WTC11 (cell line): ENCODE data around the gene ARL15.

Source experiments
- SMAD3 ChIP-seq: sonication (generic); formaldehyde crosslinking; IDR thresholded peaks from 2 replicates; pipeline ENCODE4 v1.8.0; 2022; ENCODE audit warnings: missing genetic modification reagents, mild to moderate bottlenecking, borderline replicate concordance
- USF2 ChIP-seq: sonication (generic); formaldehyde crosslinking; IDR thresholded peaks from 2 replicates; pipeline ENCODE4 v1.8.1; 2023; ENCODE audit warnings: mild to moderate bottlenecking, missing genetic modification reagents, moderate library complexity
- TF ChIP-seq, protein P1 (sequence below): fragments of 200-600 bp; IDR thresholded peaks from 2 replicates; pipeline ENCODE4 v1.8.0; 2022; ENCODE audit warnings: antibody characterized with exemption

DNA sequence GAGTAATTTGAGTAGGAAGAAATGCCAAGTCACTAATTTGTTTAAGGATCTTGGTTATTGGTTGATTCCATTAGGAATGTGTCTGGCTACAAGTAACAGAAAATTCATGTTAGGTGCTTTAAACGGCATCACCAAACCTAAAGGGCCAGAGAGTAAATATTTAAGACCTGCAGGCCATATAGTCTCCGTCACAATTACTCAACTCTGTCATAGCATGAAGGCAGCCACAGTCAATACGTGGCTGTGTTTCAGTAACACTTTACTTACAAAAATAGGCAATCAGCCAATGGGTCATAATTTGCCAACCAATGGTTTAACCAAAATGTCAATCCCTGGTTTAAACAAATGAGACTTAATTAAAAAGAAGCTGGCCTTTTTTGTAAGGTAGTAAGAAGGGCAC, 98.5 kb downstream of the ARL15 start:
- TF ChIP-seq, protein P1, sequence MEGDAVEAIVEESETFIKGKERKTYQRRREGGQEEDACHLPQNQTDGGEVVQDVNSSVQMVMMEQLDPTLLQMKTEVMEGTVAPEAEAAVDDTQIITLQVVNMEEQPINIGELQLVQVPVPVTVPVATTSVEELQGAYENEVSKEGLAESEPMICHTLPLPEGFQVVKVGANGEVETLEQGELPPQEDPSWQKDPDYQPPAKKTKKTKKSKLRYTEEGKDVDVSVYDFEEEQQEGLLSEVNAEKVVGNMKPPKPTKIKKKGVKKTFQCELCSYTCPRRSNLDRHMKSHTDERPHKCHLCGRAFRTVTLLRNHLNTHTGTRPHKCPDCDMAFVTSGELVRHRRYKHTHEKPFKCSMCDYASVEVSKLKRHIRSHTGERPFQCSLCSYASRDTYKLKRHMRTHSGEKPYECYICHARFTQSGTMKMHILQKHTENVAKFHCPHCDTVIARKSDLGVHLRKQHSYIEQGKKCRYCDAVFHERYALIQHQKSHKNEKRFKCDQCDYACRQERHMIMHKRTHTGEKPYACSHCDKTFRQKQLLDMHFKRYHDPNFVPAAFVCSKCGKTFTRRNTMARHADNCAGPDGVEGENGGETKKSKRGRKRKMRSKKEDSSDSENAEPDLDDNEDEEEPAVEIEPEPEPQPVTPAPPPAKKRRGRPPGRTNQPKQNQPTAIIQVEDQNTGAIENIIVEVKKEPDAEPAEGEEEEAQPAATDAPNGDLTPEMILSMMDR: no peak
- TF ChIP-seq USF2 (no peak), SMAD3 (CRISPR knock-in tag) (no peak)
